ENCODE data around the gene HLF.

HLF gene

GRCh38 chr17:55264645-55265298, at the start of gene HLF:
Gene HLF, plus strand, starts transcription at chr17:55264960. Its CDS starts 525 bp downstream, at chr17:55265485.
- peak; percentile 79 for DNase-seq (ENCODE audit: low spot score)

- no peak for DNase-seq (ENCODE audit: low spot score)
Measured at GRCh38 chr17:55215711-55216110, 49.0 kb upstream of the HLF start.

DNA sequence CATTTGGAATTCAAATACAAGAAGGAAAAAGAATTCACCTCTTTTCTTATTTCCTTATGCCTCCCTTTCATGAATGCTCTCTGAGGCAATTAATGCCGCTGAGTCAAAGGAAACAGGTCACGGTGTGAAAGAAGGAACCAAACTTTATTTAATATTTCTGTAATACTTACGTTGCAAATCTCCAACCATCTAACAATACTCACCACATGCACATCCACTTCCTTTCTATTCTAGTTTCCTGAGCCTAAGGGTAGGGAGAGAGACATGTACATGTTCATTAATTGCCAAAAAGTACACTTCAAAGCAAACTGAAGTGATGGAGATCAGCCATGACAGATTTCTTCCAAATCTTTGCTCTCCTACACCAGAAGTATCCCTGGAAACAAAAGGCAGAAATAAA, 47.9 kb upstream of the HLF start:
- no peak for DNase-seq (ENCODE audit: low spot score)

DNA sequence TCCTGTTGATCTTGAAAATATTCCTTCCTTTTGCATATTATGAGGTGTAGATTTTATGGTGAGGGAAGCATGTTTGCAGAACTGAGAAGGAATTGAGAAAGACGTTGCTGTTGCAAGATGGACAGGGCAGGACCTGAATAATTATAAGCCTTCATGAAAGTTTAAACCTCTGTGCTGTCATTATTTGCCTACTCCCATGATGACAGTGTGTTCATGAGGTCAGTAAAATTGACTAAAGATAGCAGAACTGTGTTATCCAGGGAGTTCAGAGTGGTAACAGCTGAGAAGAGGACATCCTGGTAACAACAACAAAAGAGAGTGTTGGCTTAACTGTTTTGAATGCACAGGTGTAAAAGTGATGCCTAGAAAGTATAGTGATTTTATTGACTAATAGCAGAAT, 45.3 kb upstream of the HLF start:
- DNase-seq (ENCODE audit: low spot score), result no peak

DNA sequence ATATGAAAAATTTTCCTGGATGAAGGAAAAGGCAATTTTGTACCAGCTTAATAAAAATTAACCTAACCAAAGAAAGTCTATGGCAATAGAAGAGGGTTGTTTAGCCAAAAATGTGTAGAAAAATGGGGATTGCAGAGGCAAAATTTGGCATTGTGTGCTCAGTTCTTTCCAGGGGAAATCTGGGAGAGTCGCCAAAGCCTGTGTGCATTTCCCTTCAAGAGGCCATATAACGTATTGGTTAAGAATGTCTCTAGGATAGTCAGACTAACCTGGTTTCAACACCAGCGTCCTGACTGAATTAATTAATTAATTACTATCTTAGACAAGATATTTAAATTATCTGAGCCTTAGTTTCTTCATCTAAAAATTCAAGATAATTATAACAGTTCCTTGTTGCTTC, 44.8 kb upstream of the HLF start:
- no peak for DNase-seq (ENCODE audit: low spot score)

DNA sequence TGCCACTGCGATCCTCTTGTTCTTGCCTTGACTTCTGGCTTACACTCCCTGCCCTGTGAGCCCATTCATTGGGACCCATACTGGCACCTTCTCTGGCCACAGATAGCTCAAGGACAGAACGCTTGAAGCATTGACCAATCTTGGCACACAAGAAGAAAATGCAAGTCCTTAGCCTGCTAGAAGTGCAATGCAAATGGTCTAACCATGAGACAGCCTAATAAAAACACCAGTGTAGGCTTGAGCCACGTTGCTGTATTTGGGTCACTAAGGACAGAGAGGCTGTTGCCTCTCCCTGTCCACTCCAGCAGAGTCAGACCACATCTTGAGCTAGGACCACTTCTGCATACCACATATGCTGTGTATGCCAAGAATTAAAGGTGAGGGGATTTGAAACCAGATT, 41.2 kb upstream of the HLF start:
- DNase-seq (ENCODE audit: low spot score), result no peak

- DNase-seq (ENCODE audit: low spot score), result no peak
Measured at GRCh38 chr17:55224746-55225145, 40.0 kb upstream of the HLF start.

- no peak for DNase-seq (ENCODE audit: low spot score)
Measured at GRCh38 chr17:55225237-55225636, 39.5 kb upstream of the HLF start.

DNA sequence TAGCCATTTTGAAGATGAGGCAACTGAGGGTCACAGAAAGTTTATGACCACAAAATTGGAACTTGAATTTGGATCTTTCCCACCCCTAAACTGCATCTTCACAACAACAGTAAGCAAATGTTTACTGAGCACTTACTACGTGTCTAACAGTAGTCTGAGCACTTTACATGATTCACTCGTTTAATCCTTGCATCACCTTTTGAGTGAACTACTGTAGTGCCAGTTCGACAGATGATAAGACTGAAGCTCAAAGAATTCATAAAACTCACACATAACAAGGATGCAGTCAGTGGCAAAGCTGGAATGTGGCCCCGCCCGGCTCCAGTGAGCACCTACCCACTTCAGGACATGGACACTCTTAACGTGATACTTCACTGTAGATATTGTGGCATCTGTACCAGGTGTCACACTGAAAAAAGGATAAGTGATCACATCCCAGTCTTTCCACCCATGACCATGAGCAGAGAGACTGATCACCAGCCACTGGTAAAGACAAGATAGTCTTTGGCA, 36.0 kb upstream of the HLF start:
- DNase-seq (ENCODE audit: low spot score), result no peak

DNA sequence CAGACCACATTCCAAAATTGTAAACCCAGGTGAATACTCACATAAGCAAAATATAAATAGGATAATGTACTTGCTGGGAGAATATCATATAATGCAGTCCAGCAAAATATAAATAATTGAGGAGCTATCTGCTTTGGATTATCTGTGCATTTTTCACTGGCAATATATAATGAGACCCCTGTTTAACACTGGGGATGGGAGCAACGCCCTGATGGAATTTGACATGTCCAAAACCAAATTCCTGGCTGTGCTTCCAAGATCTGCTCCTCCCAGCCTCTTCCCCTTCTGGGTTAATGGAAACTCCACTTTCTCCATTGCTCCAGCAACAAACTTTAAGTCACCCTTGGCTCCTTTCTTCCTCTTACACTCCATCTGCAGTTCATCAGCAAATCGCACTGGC, 35.5 kb upstream of the HLF start:
- no peak for DNase-seq (ENCODE audit: low spot score)

DNA sequence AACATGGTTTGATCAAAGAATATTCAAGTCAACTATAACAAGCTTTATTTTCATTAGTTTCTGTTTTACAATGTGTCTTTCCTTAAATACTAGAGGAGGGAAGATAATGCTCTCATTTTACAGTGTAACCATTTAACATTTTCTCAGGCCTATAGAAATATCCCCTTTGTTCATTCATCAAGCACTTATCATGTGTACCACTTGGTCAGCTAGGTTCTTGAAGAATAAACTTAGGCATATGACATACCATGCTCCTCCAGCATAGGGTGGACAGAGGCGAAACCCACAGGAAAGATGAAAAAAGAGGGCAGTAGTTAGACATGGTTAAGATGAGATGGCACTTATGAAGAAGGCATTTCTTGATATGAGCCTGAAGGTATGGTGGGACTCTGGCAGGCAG, 34.0 kb upstream of the HLF start:
- no peak for DNase-seq (ENCODE audit: low spot score)

- no peak for DNase-seq (ENCODE audit: low spot score)
Measured at GRCh38 chr17:55233840-55234239, 30.9 kb upstream of the HLF start.

DNA sequence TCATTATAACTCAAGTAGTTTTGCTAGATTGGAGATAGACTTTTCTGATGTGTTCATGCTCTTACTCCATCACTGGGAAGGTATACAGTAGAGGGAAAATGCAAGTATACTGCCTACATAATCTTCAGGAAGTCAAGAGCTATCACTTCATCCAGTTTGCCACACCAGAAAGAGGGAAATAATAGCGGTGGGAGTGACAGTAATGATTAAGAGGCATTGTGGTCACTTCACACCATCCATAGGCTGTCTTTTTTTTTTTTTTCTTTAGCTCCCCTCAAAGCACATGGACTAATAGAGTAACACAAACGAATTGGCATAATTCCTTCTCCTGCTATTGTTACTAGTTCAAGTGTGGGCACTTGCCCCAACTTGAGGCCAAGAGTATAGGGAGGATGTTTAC, 28.4 kb upstream of the HLF start:
- DNase-seq (ENCODE audit: low spot score), result no peak

- DNase-seq (ENCODE audit: low spot score), result no peak
Measured at GRCh38 chr17:55237268-55237667, 27.5 kb upstream of the HLF start.

DNA sequence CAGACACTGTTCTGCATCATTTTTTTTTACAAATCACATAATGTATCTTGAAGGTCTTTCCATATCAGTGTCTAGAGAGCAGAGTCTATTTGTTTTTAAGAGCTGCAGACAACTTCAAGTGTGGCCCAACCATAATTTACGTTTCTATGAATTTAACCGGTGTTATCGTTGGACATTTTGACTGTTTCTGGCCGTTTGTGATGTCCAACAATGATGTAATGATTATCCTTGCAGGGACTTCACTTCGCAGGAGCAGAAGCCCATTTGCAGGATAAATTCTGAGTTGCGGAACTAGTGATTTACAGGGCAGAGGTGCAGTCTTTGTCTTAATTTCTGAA, 26.9 kb upstream of the HLF start:
- no peak for DNase-seq (ENCODE audit: low spot score)

DNA sequence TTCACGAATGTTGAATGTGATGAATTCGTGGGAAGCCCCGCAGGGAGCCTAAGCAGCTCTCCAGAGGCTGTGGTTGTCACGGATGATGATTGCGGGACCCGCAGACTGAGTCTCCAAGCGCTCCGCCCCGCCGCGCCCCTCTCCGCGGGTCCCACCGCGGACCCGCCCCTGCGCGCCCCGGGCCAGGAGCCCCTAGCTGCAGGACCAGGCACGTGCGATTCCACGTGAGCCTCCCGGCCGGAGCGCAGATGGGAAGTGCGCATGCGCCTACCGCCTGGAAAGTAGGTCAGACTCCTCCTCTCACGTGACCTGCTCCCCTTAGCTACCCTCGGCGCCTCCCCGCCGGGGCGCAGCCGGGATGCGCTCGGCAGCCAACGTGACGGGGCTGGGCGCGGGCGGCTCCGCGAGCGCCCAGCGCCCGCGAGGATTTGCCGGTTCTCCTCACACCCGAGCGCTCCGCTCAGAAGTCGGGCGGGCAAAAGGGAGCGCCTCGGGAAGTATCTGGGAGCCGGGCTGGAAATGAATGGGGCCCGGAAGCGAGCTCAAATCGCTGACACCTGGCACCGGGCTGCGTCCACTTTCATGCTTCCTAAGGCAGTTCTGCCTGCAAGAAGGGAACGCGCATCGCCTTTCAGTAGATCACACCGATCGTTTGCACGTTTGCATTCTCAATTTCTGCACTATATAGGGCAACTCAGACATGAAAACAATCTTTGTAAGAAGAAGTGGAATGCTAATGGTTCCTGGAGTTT, 26.4 kb upstream of the HLF start:
- DNase-seq (ENCODE audit: low spot score), result peak; percentile 93

GRCh38 chr17:55238931-55239297, 25.8 kb upstream of the HLF start:
- DNase-seq (ENCODE audit: low spot score), result peak; percentile 47

GRCh38 chr17:55241097-55241496, 23.7 kb upstream of the HLF start:
- DNase-seq (ENCODE audit: low spot score), result no peak

- no peak for DNase-seq (ENCODE audit: low spot score)
Measured at GRCh38 chr17:55242476-55242875, 22.3 kb upstream of the HLF start.

- DNase-seq (ENCODE audit: low spot score), result no peak
Measured at GRCh38 chr17:55245986-55246385, 18.8 kb upstream of the HLF start.

DNA sequence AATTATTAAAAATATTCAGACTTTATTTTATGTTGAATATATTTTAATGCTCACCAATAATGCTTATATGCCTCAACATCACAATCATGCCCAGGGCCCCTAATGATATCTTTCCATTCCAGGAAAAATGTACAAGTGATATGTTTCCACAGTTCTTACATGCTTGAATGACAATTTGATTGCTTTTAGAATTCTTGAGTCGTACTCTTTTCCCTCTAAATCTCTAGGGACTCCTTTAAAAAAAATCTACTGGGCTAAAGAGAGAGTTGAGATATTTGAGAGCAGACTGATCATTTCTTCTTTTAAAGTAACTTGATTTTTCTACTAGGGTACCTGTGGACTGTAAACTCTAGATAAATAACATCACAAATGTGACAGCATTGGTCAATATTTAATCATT, 18.2 kb upstream of the HLF start:
- DNase-seq (ENCODE audit: low spot score), result no peak

DNA sequence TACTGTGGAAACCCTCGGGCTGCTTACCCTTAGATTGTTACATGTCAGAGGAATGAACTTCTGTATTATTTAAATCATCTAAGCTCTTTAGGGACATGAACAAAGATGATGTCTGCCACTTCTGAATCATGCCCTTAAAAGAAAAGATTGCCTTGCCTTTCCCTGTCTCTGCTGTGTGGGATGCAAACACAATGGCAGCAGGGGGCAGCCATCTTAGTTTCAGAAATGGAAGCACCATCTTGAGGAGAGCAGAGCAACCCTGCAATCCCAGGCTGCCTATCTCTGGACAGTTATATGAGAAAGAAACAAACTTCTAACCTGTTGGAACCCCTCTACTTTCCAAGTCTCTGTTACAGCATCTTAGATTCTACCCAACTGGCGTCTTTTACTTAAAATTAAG, 16.7 kb upstream of the HLF start:
- DNase-seq (ENCODE audit: low spot score), result no peak

DNA sequence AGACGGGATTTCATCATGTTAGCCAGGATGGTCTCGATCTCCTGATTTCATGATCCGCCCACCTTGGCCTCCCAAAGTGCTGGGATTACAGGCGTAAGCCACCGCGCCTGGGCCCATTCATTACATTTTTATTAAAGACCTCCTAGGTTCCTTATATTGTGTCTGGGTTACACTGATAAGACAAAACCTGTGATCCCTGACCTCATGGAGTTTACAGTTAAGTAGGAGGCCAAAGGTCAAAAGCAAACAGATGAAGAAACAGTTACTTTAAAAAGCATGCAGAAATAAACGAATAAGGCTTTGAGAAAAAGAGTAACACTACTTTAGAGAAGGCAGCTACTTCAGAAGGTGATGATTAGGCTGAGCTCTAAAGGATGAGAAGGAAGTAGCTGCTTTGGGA, 14.9 kb upstream of the HLF start:
- no peak for DNase-seq (ENCODE audit: low spot score)

GRCh38 chr17:55254375-55254774, 10.4 kb upstream of the HLF start:
- DNase-seq (ENCODE audit: low spot score), result no peak

Measured in SW480 (cell line).